Left lobe of liver (tissue), 2 donors: ENCODE results near the gene COX20. TPM values are rescaled to one million over a fixed set of nuclear protein-coding genes. Genes with fewer than 3 reads are reported as not detected.
A peak's percentile ranks its signal among the peaks of the same experiment; 100 is the strongest.

Source experiments
- ATAC-seq: fragments of 200-7000 bp; cut with Tn5 transposase; one replicate; pipeline ENCODE4 v1.9.1; 2020; ENCODE audit warnings: mild to moderate bottlenecking, moderate library complexity
- DNase-seq: peaks from one replicate; pipeline ENCODE4 v3.0.0-alpha.2; 2020; ENCODE audit warnings: low spot score
- total RNA-seq: library from RNA; stranded (reverse); gene quantifications from one replicate; pipeline ENCODE4 v1.2.1, GENCODE V29; 2021
- donor health status: DM: no; HTN: no; CAD: no; lungs with moderate emphysema.
- donor health status: DM: no; HTN: yes; CAD: no.

COX20 gene
- total RNA-seq, 1 donor from 2014 or later = 13.4 TPM

DNA sequence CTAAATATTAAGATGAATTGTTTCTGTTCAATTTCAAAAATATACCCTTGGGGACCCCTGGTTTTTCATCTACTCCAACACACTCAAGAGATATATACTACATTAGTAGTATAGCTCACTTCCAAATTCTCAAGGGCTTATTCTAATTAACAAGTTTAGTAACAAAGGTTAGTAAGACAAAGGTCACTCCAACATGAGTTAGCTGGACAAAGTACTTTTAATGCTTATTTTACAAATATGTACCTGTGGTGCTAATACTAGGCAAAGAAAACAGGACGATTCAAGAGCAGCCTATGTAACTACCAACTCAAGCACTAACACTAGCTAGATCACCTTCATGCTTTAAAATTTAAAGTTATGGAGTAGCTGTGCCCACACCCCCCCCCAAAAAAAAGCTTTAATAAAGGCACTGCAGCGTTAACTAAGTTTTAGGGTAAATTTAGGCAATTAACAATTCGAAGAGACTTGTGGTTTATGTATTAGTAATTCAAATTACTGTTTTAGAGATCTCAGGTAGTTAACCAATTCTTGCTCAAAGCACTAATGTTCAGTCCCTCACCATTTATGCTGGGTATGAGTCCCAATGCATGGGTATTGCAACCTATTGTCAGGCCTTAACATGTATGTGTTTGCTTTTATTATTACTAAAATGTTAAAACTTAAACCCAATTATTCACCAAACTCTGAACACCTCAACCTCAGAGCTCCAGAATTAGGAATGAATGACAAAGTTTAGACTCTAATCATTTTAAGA lies 14.8 kb downstream of the COX20 start:
- ATAC-seq (peak; percentile 76), DNase-seq (no peak)

GRCh38 chr1:244850896-244851295 lies 15.4 kb downstream of the COX20 start:
- no peak for DNase-seq

GRCh38 chr1:244851546-244852231 lies 16.2 kb downstream of the COX20 start:
- DNase-seq (no peak), ATAC-seq (no peak)

More at GRCh38 chr1:244850896-244851295, 15.4 kb downstream of the COX20 start:
- no peak for ATAC-seq

- no peak for ATAC-seq
- DNase-seq = no peak
Measured at GRCh38 chr1:244852694-244853093, 17.2 kb downstream of the COX20 start.

DNA sequence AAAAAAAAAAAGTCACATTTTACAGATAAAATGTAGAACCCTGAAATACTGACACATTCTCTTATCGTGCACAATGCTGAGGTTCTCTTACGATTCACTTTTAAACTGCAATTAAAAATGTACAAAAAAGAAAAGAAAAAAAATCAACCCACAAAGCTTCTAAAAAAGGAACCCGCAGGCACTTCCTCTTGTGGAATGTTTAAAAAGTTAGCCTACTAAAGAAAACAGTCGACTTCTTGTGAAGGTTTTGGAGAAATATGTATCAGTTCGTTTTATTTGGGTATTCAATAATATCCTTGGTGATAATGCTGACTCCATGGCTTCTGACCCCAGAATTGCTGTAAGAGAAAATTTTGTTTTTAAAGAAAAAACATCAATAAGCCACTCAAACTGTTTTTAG lies 18.7 kb downstream of the COX20 start:
- ATAC-seq = no peak
- no peak for DNase-seq

GRCh38 chr1:244854865-244855578 lies 19.6 kb downstream of the COX20 start:
- no peak for DNase-seq
- ATAC-seq = peak; percentile 16

DNA sequence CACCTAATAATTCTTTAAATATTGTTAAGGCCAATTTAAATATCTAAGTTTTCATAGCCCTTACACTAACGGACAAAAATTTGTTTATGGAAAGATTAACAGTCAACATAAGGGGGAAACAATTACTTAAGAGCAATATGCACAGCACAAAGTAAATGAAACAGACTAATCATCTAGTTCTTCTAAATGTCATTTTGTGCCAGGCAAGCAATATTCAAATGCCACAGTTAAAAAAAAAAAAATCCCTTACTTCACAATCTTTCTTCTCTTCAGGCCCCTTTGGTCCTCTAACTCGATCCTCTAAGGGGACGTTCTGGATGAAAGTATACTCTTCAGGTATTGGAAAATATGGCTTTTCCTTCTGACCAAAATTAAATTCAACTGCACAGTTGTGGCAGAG lies 22.3 kb downstream of the COX20 start:
- ATAC-seq = no peak
- no peak for DNase-seq

- ATAC-seq = no peak
Measured at GRCh38 chr1:244858357-244858756, 22.9 kb downstream of the COX20 start.

DNA sequence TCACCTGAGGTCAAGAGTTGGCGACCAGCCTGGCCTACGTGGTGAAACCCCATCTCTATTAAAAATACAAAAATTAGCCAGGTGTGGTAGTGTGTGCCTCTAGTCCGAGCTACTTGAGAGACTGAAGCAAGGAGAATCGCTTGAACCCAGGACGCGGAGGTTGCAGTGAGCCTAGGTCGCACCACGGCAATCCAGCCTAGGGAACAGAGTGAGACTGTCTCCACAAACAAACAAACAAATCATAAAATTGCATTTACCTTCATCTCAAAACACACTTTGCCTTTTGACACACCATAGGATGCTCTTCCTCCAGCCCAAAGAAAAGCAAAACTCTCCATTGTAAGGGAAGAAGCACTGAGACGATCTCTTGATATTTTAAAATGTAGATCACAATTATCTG lies 24.6 kb downstream of the COX20 start:
- DNase-seq (no peak), ATAC-seq (no peak)

More at GRCh38 chr1:244858357-244858756, 22.9 kb downstream of the COX20 start:
- no peak for DNase-seq

- ATAC-seq (no peak), DNase-seq (no peak)
Measured at GRCh38 chr1:244860914-244861610, 25.6 kb downstream of the COX20 start.

DNA sequence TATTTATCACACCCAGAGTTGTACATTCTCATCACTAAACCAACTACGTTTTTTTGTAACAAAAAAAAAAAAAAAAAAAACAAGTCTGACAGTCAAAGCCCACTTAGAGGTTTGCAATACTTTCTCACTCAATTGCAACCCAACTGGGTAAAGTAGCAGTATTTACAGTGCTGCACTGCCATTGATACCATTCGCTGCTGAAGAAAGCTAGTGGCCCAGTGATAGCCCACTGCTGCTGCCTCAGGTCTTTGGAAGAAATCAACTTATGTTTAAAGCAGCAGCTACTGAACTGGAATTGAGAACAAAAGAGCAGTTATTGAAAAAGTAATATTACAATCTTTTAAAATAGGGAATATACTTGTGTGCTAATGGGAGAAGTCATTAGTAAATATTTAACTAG lies 26.2 kb downstream of the COX20 start:
- DNase-seq (no peak), ATAC-seq (no peak)

GRCh38 chr1:244862354-244862698 lies 26.9 kb downstream of the COX20 start:
- no peak for ATAC-seq
- no peak for DNase-seq

DNA sequence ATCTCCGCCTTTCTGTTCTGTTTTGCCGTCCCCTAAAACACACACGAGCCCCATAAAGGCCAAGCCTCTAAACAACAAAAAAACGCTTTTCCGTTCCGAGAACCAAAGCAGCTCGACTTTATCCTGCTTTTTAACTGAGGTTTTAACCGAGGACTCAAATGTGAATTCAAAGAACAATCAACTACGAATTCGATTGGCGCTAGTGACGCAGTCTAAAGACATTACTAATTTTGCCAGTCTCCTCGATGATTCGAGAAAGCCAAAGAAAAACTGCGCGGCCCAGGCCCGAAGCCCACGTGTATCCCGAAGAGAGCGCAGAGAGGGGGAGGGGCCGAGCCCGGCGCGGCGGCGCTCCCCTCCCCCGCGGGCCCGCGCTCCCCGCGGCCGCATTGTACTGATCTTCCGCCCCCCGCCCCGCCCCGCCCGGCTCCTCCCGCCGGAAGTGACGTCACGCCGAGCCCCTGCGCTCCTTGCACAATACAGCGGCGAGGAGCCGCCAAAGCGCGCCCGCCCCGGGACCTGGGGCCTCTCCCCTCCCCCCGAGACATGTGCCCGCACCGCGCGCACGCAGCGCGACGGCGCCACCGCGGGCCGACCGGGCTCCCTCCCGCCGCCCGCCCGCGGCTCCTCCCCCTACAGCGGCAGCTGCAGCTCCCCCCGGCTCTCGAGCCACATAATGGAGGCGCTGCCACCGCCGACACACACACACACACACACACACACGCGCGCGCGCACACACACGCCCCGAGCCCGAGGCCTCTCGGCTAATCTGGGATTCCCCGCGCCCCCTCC lies 27.4 kb downstream of the COX20 start:
- DNase-seq (peak; percentile 98), ATAC-seq (peak; percentile 83)

- DNase-seq (peak; percentile 65), ATAC-seq (peak; percentile 3)
Measured at GRCh38 chr1:244863491-244864252, 28.2 kb downstream of the COX20 start.

DNA sequence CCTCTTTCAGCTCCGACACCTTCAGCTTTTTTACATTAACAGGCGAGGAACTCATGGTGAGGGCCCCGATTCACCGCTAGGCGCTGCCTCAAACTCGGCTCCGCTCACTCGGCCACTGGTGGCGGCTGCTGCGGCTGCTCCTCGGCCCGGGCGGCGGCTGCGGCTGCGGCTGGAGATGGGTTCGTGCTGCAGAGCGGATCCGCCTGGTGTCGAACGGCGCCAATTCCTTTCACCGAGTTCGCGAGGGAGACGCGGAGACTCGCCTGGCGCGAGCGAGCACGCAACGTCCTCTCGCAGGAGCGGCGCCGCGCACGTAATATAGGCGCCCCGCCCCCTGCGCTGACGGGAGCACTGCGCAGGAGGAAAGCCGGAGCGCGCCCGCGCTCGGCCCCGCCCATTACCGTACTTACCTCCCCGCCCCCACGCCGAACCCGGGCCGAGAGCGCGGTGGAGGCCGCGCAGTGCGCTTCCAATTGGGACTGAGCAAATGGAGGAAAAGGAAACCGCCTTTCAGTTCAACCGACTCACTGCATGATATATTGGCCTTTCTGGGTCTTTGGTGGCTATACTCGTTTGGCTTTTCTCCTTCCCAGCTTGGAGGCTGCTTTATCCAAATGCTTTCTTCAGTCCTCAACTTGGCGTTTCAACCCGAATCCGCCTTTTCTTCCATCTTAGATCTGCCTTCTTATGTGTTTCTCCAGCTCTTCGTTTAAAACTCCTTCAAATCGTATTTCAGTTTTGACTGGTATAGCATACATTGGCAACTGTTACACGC lies 29.0 kb downstream of the COX20 start, which contains the start of gene HNRNPU:
Gene HNRNPU (minus strand): TSS at position 291 of the 775 bp plus-strand sequence. CDS start 236 bp downstream, at position 55.
- peak; percentile 83 for ATAC-seq
- peak; percentile 98 for DNase-seq

- peak; percentile 54 for DNase-seq
- peak; percentile 6 for ATAC-seq
Measured at GRCh38 chr1:244865028-244865371, 29.5 kb downstream of the COX20 start.

- no peak for ATAC-seq
- DNase-seq = no peak
Measured at GRCh38 chr1:244865820-244866219, 30.4 kb downstream of the COX20 start.

DNA sequence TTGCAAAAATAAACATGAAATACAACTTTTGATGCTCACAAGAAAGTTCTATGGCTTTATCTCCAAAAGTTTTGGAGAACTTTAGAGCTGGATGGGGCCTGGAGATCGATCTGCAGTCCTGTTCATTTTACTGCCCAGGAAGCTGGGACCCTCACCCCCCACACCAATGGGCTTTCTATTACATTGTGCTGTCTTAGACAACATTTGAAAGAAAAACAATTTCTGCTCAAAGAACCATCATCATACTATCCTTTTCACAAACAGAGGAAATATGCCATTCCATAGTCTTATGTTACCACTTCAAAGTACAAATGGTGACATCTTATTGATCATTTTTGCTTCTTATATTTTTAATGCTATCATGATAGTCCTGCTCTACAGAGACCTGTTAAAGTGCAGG lies 30.9 kb downstream of the COX20 start:
- DNase-seq (no peak), ATAC-seq (no peak)
